ENCODE data around the gene CNNM3. TPM values are rescaled to one million over a fixed set of nuclear protein-coding genes. Genes with fewer than 3 reads are reported as not detected.
"Not testable (repeated sequence)": the region's sequence is repeated elsewhere in the genome, so short reads cannot be mapped to it uniquely, and the experiment has no call there.

Gene CNNM3
- polyA plus RNA-seq, 6 donors from 2014 or later = 4.3 to 16.3 (median 6.1) TPM

DNA sequence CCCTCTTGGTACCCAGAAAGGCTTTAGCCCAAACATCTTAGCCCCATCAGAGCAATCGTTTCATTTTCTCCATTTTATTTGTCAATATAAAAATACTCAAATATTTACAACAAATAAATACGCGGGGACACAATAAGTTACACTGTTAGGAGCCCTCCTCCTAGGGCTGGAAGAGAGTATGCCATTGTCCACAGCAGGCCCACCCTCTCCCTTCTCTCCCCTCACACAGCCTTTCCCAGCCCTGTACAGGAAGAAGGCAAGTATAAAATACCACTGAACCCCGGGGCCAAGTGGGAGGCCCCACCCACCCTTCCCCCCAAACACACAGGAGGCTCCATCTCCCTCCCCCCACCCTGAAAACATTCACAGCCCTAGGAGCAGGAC is 43.6 kb downstream of the CNNM3 start:
- Mint-ChIP-seq H3K4me3 (peak overlapping the region in 6 of 8 donors; percentile 87 to 94 (median 89)), H3K27ac (peak overlapping the region in 2 of 6 donors; percentile 72 to 90), H3K4me1 (peaks cover 15 to 28% (median 25%) of the 10 kb centered on the region in 3 donors), H3K36me3 (no peaks in the 10 kb centered on the region), H3K9me3 (no peaks in the 10 kb centered on the region), H3K27me3 (peaks cover 0 to 12% (median 6%) of the 10 kb centered on the region in 3 donors)
- no peak for ATAC-seq (ENCODE audit: low read depth in 2 of 2)
- DNase-seq = no peak

DNA sequence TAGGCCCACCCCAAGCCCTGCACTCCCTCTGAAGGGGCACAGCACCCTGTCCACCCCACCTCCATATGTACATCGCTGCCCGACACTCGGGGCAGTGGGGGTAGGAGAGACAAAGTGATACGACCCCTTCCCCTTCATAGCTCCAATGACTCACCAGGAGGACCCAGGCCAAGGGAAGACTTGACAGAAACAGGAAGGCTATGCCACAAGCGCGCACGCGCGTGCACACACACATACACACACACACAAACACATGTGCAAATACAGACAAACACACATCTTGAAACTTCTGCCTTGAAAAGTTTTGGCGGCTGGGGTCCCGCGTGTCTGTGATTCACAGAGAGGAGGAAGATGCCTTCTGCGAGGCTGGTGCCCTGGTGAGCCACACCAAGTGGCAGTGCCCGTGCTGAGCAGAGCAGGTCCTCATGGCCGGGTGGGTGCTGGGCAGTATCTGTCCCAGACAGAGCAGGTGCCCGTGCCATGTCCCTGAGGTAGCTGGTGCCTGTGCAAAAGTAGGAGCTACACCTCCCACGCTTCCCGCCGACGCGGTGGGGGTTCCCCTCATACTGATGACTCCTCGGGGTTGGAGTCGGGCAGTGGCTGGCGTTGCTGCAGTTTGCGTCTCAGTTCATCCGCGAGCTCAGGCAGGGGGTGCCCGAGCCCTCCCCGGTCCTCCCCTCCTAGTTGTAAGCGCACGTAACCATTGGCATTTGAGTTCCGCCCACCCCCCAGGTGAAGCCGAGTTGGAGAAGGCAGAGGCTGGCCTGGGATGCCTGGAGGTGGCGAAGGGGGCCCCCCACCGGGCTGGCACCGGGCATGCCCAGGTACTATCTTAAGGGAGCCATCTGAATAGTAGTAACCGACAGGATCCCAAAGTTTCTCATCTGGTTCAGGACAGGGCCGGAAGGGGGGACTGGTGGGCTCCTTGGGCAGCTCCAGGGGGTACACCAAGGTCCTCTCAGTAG is 44.3 kb downstream of the CNNM3 start:
- Mint-ChIP-seq H3K27ac (peak overlapping the region in 1 of 6 donors; percentile 39), H3K4me1 (peaks cover 11 to 28% (median 21%) of the 10 kb centered on the region in 3 donors), H3K27me3 (peaks cover 2 to 19% (median 6%) of the 10 kb centered on the region in 3 donors), H3K4me3 (peak overlapping the region in 1 of 8 donors; percentile 90), H3K9me3 (no peaks in the 10 kb centered on the region), H3K36me3 (no peaks in the 10 kb centered on the region)
- DNase-seq (no peak), ATAC-seq (ENCODE audit: low read depth in 2 of 2) (no peak)

GRCh38 chr2:96861074-96861473 is 45.0 kb downstream of the CNNM3 start:
- Mint-ChIP-seq H3K4me1 (peaks cover 11 to 28% (median 16%) of the 10 kb centered on the region in 3 donors), H3K9me3 (no peaks in the 10 kb centered on the region)
- DNase-seq = no peak

DNA sequence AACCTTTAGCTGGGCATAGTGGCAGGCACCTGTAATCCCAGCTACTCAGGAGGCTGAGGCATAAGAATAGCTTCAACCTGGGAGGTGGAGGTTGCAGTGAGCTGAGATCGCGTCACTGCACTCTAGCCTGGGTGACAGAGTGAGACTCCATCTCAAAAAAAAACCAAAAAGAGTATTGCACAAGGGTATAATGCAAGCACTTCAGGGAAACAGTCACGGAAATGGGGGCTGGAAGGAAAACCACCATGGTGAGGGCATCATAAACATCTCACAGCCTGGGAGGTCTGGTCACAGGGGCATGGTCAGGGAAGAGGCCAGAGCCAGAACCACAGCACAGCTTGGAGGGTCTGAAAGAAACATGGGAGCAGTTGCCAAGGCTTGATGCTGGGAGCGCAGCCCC is 47.0 kb downstream of the CNNM3 start:
- H3K4me3 Mint-ChIP-seq = peak overlapping the region in 1 of 8 donors; percentile 37
- not testable (repeated sequence) for H3K36me3 Mint-ChIP-seq; DNase-seq; H3K9me3 Mint-ChIP-seq; ATAC-seq (ENCODE audit: low read depth in 2 of 2)
- peaks cover 4 to 28% (median 17%) of the 10 kb centered on the region in 3 donors for H3K4me1 Mint-ChIP-seq
- peak overlapping the region in 1 of 6 donors; percentile 44 for H3K27ac Mint-ChIP-seq
- H3K27me3 Mint-ChIP-seq = peaks cover 12 to 46% (median 26%) of the 10 kb centered on the region in 3 donors

More at GRCh38 chr2:96861074-96861473, 45.0 kb downstream of the CNNM3 start:
- H3K27ac Mint-ChIP-seq = no peak overlapping the region
- no peaks in the 10 kb centered on the region for H3K36me3 Mint-ChIP-seq
- peak overlapping the region in 1 of 8 donors; percentile 24 for H3K4me3 Mint-ChIP-seq
- H3K27me3 Mint-ChIP-seq = peaks cover 6 to 26% (median 9%) of the 10 kb centered on the region in 3 donors
- ATAC-seq (ENCODE audit: low read depth in 2 of 2) = no peak

GRCh38 chr2:96863575-96864342 is 47.7 kb downstream of the CNNM3 start:
- DNase-seq (no peak), ATAC-seq (ENCODE audit: low read depth in 2 of 2) (no peak)
- Mint-ChIP-seq H3K9me3 (no peaks in the 10 kb centered on the region), H3K27me3 (peaks cover 14 to 50% (median 27%) of the 10 kb centered on the region in 3 donors), H3K4me1 (peaks cover 7 to 28% (median 19%) of the 10 kb centered on the region in 3 donors), H3K27ac (peak overlapping the region in 2 of 6 donors; percentile 44 to 80), H3K4me3 (no peak overlapping the region), H3K36me3 (no peaks in the 10 kb centered on the region)

GRCh38 chr2:96864343-96865091 is 48.4 kb downstream of the CNNM3 start:
- no peak for ATAC-seq (ENCODE audit: low read depth in 2 of 2)
- H3K4me1 Mint-ChIP-seq = peaks cover 7 to 21% (median 17%) of the 10 kb centered on the region in 3 donors
- H3K27me3 Mint-ChIP-seq = peaks cover 14 to 50% (median 27%) of the 10 kb centered on the region in 3 donors
- H3K36me3 Mint-ChIP-seq = no peaks in the 10 kb centered on the region
- no peaks in the 10 kb centered on the region for H3K9me3 Mint-ChIP-seq
- H3K4me3 Mint-ChIP-seq = no peak overlapping the region
- no peak overlapping the region for H3K27ac Mint-ChIP-seq
- DNase-seq = no peak

DNA sequence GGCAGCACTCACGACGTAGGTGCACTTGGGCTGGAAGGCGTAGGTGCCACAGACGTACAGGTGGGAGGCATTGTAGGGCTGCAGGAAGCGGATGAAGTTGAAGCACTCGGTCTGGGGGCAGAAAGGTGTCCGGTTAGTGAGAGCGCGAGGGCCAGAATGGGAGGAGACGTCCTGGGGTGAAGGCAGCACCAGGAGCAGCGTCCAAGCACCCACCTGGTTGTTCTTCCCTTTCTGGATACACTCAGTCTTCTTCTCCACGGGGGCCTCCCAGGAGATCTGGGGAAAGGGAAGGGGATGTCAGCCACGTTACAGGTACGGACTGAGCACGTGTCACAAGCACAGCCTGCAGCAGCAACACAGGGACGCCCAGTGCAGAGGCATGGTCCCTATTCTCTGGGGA is 49.6 kb downstream of the CNNM3 start:
- Mint-ChIP-seq H3K36me3 (no peaks in the 10 kb centered on the region), H3K27me3 (peaks cover 17 to 53% (median 31%) of the 10 kb centered on the region in 3 donors), H3K4me1 (peaks cover 9 to 25% (median 21%) of the 10 kb centered on the region in 3 donors), H3K9me3 (no peaks in the 10 kb centered on the region), H3K4me3 (peak overlapping the region in 1 of 8 donors; percentile 45), H3K27ac (no peak overlapping the region)
- ATAC-seq (ENCODE audit: low read depth in 2 of 2) (no peak), DNase-seq (no peak)

DNA sequence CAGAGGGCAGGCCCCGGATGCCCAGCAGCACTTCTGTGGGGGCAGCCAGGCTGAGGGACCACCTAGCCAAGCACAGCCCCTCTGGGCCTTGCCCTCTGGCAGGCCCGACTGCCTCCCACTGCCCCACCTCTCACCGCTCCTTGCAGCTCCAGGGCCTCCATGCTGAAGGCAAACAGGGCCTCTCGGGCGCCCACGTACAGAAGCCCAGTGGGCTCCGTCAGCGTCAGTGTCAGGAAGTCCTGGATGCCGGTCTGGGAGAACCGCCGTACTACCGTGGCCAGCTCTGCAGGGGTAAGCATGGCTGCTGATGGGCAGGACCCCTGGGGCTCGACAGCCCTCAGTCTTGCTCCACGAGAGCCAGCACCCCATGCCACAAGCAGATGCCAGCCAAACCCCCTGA is 50.1 kb downstream of the CNNM3 start:
- Mint-ChIP-seq H3K4me3 (peak overlapping the region in 1 of 8 donors; percentile 45), H3K27ac (no peak overlapping the region), H3K27me3 (peaks cover 22 to 58% (median 35%) of the 10 kb centered on the region in 3 donors)

GRCh38 chr2:96866586-96866985 is 50.5 kb downstream of the CNNM3 start:
- Mint-ChIP-seq H3K9me3 (no peaks in the 10 kb centered on the region), H3K27ac (no peak overlapping the region), H3K4me3 (peak overlapping the region in 5 of 8 donors; percentile 41 to 81 (median 76)), H3K36me3 (no peaks in the 10 kb centered on the region), H3K4me1 (peaks cover 11 to 29% (median 26%) of the 10 kb centered on the region in 3 donors), H3K27me3 (peaks cover 25 to 57% (median 35%) of the 10 kb centered on the region in 3 donors)
- ATAC-seq (ENCODE audit: low read depth in 2 of 2) (no peak), DNase-seq (no peak)

More for the DNA sequence above, 50.1 kb downstream of the CNNM3 start:
- DNase-seq = no peak
- ATAC-seq (ENCODE audit: low read depth in 2 of 2) = no peak
- no peaks in the 10 kb centered on the region for H3K9me3 Mint-ChIP-seq
- no peaks in the 10 kb centered on the region for H3K36me3 Mint-ChIP-seq
- H3K4me1 Mint-ChIP-seq = peaks cover 11 to 29% (median 26%) of the 10 kb centered on the region in 3 donors

GRCh38 chr2:96866986-96867755 is 51.1 kb downstream of the CNNM3 start:
- DNase-seq (no peak), ATAC-seq (ENCODE audit: low read depth in 2 of 2) (no peak)
- Mint-ChIP-seq H3K27ac (peak overlapping the region in 3 of 6 donors; percentile 8 to 88 (median 23)), H3K4me3 (peak overlapping the region; percentile 76 to 88 (median 81)), H3K9me3 (no peaks in the 10 kb centered on the region), H3K36me3 (no peaks in the 10 kb centered on the region), H3K27me3 (peaks cover 25 to 57% (median 35%) of the 10 kb centered on the region in 3 donors), H3K4me1 (peaks cover 11 to 29% (median 26%) of the 10 kb centered on the region in 3 donors)

DNA sequence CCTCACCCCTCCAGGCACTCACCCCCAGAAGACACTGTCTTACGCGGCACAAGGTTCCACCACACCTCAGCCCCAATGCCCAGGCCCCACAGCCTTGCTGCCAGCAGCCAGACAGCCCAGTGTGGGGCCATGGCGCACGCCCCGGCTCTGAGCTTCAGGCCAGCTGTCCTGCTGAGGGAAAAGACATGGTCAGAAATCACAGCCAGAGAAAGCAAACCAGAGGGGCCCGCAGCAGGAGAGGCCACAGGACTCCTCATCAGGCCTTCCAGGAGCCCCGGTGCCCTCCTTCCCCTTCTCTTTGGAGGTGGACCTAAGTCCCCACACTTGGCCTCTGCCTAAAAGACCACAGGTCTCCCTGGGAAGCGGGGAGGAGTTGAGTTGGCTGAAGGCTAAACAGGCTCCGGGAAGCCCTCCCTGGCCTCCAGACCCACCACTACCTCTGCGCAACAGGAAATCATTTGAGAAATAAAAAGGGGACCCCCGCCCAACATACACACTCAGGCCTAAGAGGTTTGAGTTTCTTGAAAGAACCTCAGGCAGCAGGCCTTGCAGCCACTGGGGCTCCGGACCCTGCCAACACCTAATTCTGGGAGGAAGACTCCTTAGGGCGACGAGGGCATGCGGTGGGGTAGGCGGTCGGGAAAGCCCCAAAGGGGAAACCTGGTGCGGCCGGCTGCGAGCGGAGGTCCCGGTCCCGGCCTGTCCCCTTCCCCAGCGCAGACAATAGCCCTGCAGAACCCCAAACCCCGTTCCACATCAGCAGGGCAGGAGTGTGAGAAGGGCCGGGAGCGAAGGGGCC is 51.9 kb downstream of the CNNM3 start:
- Mint-ChIP-seq H3K9me3 (no peaks in the 10 kb centered on the region), H3K4me1 (peaks cover 11 to 29% (median 26%) of the 10 kb centered on the region in 3 donors), H3K36me3 (no peaks in the 10 kb centered on the region), H3K27me3 (peaks cover 25 to 57% (median 35%) of the 10 kb centered on the region in 3 donors), H3K27ac (peak overlapping the region in 4 of 6 donors; percentile 8 to 88 (median 40)), H3K4me3 (peak overlapping the region; percentile 77 to 88 (median 81))
- DNase-seq (no peak), ATAC-seq (ENCODE audit: low read depth in 2 of 2) (peak; percentile 22 to 28)

Data from naive B cell (primary cell).